GM12892 (cell line): ENCODE data around the gene NAV1.

ENCODE experiments used
- DNase-seq: peaks from one replicate; pipeline ENCODE4 v3.0.0; 2011; ENCODE audit not compliant: insufficient read length
- FAIRE-seq: peaks from 2 replicates; lab custom pipeline; 2011; peaks lifted over from hg19 to GRCh38; lab: Jason Lieb, UNC
- POLR2A ChIP-seq: IDR thresholded peaks from 2 replicates; pipeline ENCODE4 v1.6.1; 2011; ENCODE audit warnings: low read depth, low read length, control low read depth
- POLR2AphosphoS5 ChIP-seq: IDR thresholded peaks from 2 replicates; pipeline ENCODE4 v1.6.1; 2011; ENCODE audit warnings: low read depth, low read length, control low read depth
- TAF1 ChIP-seq: IDR thresholded peaks from 2 replicates; pipeline ENCODE4 v1.6.1; 2011; ENCODE audit warnings: low read depth, mild to moderate bottlenecking, control low read depth, low read length, borderline replicate concordance

NAV1 gene

DNA sequence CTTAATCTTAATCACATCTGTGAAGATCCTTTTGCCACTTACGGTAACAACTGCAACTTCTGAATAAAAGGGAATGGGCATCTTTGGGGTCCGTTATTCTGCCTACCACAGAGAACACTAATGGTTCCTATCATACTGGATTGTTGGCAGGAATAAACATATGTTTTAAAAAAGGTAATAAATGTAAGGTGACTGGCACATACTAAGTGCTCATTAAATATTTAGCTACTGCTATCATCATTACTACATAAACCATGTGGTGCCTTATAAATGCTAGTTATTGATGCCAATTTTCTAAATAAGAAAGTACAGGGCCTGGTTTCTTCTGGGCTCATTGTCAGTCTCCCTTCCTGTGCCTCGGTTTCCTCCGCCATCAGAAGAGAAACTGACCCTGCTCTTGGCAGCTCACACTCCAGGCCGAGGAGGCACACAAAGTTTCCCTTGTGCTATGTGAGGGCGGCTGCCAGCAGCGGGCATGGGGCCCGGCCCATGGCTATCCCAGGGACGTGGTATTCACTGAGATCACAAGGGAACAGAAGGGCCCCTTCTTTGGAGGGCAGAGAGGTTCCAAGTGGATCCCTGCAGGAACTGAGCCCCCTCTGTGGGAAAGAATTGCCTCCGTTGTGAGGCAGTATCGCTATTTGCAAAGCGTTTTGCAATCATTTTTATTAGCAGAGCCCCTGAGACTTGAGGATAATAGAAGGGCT, 26.2 kb downstream of the NAV1 start:
- FAIRE-seq: no peak

DNA sequence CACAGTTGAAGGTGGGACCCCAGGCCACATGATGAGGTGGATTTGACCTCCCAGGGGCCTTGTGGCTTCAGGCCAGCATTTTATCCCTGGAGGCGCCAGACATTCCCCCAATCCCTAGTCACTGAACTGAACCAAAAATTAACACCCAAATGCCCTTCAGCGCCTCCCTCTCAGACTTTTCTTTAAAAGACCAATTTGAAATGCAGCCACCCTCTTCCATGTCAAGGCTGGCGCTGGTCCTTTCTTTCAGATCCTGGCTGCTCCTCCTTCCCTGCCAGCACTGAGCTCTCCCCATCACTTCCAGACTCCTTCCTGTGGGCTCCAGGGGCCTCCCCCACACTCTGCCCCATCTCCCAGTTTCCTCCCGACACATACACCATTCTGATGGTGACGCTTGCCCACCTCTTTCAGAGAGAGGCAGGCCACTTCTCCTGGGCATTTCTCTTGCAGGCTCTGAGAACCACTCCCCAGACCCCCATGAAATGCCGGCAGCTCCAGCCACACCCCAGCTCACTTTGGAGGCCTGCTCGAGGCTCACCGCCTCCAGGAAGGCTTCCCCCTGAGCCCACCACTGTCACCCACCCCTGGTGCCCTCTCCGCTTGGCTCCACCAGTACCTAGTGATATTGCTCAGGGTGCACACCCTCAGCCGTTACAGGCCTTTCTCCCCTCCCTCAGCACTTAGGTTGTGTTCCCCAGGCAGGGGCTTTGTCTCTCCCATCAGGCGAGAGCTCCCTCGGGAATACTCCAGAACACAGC, 27.0 kb downstream of the NAV1 start:
- FAIRE-seq: no peak
- DNase-seq: no peak
- TF ChIP-seq POLR2AphosphoS5 (no peak), TAF1 (no peak), POLR2A (no peak)

More for the DNA sequence above, 26.2 kb downstream of the NAV1 start:
- no peak for DNase-seq
- TF ChIP-seq TAF1 (no peak), POLR2AphosphoS5 (no peak), POLR2A (no peak)

DNA sequence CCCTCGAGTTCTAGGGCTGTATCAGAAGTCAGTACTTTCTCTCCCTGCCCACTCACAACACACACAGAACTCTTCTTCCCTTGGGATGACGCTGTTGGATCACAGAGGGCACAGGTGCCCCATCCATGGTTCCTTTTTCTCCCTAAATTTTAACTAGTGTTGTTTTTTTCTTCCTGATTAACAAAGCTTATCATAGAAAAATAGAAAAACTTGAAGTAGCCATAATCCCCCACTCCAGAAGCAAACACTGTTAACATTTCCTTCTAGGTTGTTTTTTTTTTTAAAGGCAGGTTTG, 27.5 kb downstream of the NAV1 start:
- no peak for FAIRE-seq
- TF ChIP-seq POLR2AphosphoS5 (no peak), POLR2A (no peak), TAF1 (no peak)
- no peak for DNase-seq

DNA sequence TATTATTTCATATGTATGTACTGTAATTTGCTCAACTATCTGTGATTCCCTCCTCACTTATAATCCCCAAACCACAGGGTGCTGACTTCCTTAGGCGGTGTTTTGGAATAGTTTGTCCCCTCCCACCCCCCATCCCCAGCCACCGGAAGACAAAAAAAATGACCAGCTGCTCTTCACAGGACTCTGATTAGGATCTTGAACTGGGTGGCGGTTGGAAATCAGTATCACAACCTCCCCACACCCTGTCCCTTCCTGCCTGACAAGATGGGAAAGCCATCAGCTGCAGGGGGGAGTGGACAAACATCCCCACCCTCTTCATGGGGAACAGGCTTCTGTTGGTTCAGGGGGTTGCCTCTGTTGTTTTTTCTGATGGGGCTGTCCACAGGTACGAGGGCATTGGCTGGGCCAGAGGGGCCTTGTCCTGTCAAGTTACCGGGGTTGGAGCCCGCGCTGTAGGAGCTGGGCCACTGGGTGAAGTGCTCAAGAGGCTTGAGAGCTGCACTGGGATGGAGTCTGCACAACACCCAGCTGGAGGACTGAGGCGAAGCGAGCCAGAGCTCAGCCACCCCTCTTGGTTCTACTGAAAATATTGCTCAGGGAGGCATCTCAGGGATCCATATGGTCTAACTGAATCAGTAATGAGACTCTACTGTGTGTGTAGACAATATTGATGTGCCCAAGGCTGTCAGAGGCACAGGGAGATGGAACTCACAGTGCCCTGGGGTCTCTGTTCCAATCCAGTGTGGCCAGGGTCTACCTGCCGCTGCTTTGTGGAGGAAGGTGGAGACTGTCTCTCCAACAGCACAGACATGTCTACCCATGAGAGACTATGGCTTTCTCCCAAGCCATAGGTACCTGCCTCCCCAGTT, 28.2 kb downstream of the NAV1 start:
- TF ChIP-seq TAF1: no peak
- no peak for TF ChIP-seq POLR2AphosphoS5
- no peak for TF ChIP-seq POLR2A
- FAIRE-seq (no peak), DNase-seq (no peak)

DNA sequence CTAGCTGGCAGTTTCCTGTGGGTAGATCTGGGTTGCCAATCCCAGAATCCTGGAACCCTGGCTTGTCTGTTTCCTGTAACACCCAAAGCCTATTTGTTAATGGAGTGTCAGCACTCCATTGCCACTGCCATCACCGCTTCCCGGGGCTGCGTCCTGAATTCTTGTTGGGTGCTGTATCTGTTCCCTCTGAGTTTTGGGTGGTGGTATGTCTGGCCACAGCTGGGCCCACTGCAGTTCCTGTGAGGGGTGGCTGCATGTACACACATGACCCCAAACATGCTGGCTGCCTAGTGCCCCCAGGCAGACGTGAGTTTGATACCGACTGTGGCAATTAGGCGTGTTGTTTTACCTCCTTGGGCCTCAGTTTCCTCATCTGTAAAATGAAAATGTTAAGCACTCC, 29.3 kb downstream of the NAV1 start:
- DNase-seq (no peak), FAIRE-seq (no peak)
- TF ChIP-seq POLR2A (no peak), TAF1 (no peak), POLR2AphosphoS5 (no peak)

DNA sequence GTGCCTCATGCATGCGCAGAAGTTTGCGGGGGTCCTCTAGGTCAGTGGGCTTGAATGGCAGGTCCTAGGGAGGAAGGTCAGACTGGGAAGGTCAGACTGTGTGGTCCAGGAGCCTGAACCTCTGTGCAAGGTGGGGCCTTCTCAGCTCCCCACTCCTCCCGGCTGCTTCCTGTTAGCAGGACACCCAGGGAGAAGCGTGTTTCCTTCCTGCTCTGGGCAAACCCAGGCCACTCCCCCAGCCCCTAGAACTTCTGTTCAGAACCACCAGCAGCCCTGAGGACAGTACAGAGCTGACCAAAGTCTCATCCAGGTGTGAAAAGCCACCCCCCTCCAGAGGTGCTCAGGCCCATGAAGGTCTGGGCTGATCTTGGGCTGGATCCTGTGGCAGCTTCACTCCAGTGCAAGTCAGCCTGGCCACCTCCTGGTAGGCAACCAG, 29.9 kb downstream of the NAV1 start:
- no peak for FAIRE-seq
- DNase-seq: no peak
- TF ChIP-seq POLR2AphosphoS5 (no peak), POLR2A (no peak), TAF1 (no peak)

DNA sequence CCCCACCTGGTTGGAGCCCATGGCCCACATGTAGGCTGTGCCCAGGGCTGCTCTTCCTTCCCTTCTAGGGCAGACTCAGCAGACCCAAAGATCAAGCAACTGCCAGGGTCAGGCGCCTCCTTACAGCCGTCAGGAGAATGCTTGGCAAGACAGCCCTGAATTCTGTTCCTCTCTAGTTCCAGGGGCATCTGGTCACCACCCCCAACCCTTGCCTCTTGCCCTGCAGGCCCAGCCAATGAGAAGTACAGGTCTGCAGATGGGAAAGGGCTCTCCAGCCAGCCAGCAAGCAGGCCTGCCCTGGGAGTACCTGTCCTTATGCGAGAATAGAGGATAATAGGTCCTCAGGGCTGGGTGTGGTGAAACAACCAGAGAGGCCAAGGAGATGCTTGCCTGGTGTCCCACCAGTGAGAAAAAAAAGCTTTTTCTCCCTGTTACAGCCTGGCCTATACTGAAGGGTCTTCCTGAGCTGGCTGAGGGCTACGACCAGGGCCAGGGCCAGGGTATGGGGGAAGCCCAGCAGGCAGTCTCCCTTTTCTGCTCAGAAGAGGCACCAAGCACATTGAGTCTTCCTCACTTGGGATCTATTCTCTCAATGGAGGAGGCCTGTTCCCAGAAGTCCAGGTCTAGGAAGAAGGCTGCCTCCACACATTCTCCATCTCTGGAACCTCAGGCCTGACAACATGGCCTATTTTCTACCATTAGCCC, 31.4 kb downstream of the NAV1 start:
- DNase-seq (no peak), FAIRE-seq (no peak)
- TF ChIP-seq POLR2A (no peak), TAF1 (no peak), POLR2AphosphoS5 (no peak)

DNA sequence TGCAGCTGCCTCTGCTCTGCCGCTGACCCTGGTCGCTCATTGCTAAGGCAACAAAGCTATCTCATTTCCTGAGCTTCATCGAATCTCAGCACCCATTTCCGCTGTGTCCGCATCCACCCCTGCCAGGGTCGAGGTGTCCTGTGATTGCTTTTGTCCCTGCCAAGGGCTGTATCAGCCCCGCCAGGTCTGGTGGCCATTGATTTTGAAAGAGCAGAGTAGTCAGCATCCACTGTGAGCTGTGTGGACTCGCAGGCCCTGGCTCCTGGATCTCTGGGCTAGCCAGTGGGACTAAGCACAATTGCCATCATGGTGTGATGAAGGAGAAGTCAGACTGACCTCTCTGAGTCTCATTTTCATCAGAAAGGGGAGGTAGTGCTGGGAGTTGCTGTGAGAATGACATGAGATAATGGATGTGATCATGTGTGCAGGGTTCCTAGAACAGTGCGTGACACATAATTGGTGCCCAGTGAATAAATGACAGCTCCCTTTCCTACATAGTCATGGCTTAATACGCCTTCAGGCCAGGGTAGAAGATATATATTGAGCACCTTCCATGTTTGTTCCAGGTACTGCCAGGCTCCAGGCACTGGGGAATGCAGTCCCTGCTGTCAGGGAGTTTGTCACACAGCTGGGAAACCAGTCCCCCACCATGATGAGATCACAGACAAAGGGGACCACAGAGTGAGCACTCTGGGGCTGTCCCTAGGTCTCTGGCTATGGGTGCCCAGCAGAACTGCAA, 32.1 kb downstream of the NAV1 start:
- DNase-seq: no peak
- FAIRE-seq: no peak
- TF ChIP-seq POLR2A (no peak), POLR2AphosphoS5 (no peak), TAF1 (no peak)

DNA sequence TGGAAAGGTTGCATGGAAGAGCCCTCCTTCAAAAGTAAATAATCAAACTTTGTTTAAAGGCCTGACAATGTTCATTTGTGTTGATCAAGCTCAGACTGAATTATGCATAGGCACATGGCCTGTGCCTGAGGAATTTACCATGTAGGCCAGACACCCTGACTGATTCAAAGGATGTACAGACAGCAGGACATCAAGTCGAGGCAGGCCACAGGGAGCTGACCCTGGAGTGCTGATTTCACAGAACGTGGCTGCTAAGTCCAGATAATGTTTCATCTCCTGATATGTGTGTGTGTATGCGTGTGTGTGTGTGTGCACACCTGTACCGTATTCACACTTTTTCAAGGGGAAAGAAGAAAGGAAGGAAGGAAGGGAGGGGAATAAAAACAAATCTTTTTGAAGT, 34.1 kb downstream of the NAV1 start:
- TF ChIP-seq POLR2A: no peak
- no peak for TF ChIP-seq POLR2AphosphoS5
- no peak for TF ChIP-seq TAF1
- FAIRE-seq (no peak), DNase-seq (no peak)

DNA sequence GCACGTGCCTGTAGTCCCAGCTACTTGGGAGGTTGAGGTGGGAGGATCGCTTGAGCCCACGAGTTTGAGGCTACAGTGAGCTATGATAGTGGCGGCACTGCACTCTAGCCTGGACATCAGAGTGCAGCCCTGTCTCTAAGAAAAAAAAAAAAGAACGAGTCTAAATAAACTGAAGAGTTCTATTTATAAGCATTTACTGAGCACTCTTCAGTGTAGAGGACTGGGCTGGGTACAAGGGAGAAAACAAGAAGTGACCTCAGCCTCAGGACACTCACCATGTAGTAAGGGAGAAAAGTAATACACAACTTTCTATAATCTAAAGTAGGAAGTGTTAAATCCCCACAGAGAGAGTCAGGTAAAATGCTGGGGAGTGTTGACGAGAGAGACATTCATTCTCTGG, 35.0 kb downstream of the NAV1 start:
- no peak for FAIRE-seq
- TF ChIP-seq POLR2A (no peak), POLR2AphosphoS5 (no peak), TAF1 (no peak)
- DNase-seq: no peak

DNA sequence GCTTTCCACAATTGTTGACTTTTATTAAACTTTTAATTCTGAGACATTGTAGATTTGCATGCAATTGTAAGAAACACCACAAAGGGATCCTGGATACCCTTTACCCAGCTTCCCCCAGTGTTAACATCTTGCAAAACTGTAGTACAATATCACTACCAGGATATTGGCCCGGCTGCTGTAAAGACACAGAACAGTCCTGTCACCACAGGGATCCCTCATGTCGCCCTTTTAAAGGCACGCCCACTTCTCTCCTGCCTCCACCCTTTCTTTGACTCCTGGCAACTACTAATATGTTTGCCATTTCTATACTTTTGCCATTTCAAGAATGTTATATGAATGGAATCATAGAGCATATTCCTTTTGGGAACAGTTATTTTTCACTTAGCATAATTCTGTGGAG, 37.0 kb downstream of the NAV1 start:
- FAIRE-seq: no peak
- DNase-seq: no peak
- no peak for TF ChIP-seq POLR2A
- no peak for TF ChIP-seq TAF1
- TF ChIP-seq POLR2AphosphoS5: no peak

DNA sequence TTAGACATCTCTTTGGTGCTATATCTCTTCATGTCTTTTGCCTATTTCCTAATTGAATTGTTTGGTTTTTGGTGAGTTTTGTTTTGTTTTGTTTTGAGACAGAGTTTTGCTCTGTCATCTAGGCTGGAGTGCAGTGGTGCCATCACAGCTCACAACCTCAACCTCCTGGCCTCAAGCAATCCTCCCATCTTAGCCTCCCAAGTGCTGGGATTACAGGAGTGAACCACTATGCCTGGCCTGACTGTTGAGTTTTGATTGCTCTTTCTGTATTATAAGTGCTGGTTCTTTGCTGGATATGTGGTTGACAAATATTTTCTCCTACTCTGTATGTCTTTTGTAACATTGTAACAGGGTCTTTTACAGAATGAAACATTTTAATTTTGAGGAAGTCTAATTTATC, 38.0 kb downstream of the NAV1 start:
- FAIRE-seq (no peak), DNase-seq (no peak)
- TF ChIP-seq POLR2AphosphoS5 (no peak), TAF1 (no peak), POLR2A (no peak)
